ENCODE data around the gene ATOSB.

GRCh38 chr9:35114840-35115628 lies 628 bp downstream of the ATOSB start:
- TF ChIP-seq CTCF (IDR thresholded peaks at IDR 0.05) (no peak), POLR2A (IDR thresholded peaks at IDR 0.05) (no peak)

All from lower leg skin (tissue), 3 donors.